Activated CD4-positive, alpha-beta T cell treated with anti-CD3 and anti-CD28 coated beads, Interleukin-10, Interleukin-2, amounts not matched to agents 100 ng/mL and 50 ng/mL, durations not matched to agents 16 hours and 8 hours (primary cell): ENCODE data around the gene TMEM165.
A peak's percentile ranks its signal among the peaks of the same experiment; 100 is the strongest.
"Not testable (repeated sequence)": the region's sequence is repeated elsewhere in the genome, so short reads cannot be mapped to it uniquely, and the experiment has no call there.

ENCODE experiments used
- DNase-seq: peaks from one replicate; pipeline ENCODE4 v3.0.0-alpha.2; 2020

Gene TMEM165

DNA sequence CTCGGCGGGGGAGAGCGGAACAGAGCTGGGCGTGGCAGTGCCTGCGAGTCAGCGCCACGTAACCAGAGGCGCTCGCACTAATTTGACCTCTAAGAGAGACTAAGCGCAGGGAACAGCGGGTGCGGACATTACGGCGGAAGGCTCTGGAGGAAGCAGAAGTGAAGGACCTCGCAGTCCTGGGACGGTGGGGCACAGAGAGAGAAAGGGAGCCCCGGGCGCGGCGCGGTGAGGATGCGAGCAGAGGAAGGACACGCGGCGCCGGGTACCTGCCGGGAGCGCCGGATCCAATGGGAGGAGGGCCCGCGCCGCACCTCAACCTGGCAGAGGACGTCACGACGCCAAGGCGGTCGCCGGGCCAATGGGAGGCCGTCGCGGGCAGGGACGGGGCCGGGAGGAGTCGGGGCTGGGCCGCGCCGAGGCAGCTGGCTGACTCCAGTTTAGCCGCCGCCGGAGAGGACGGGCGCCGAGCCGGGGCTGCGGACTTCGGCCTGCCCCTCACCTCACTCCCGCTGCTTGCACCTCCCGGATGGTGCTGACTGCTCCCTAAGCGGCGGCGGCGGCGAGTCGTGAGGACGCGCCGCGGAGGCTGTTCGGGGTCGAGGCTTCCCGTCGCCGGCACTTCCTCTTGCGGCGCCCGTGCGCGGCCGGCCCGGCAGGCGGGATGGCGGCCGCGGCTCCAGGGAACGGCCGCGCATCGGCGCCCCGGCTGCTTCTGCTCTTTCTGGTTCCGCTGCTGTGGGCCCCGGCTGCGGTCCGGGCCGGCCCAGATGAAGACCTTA, at the start of gene TMEM165:
Gene TMEM165 (plus strand): TSS at position 429 of the 779 bp plus-strand sequence. CDS start 233 bp downstream, at position 662.
- DNase-seq: peak; percentile 97

DNA sequence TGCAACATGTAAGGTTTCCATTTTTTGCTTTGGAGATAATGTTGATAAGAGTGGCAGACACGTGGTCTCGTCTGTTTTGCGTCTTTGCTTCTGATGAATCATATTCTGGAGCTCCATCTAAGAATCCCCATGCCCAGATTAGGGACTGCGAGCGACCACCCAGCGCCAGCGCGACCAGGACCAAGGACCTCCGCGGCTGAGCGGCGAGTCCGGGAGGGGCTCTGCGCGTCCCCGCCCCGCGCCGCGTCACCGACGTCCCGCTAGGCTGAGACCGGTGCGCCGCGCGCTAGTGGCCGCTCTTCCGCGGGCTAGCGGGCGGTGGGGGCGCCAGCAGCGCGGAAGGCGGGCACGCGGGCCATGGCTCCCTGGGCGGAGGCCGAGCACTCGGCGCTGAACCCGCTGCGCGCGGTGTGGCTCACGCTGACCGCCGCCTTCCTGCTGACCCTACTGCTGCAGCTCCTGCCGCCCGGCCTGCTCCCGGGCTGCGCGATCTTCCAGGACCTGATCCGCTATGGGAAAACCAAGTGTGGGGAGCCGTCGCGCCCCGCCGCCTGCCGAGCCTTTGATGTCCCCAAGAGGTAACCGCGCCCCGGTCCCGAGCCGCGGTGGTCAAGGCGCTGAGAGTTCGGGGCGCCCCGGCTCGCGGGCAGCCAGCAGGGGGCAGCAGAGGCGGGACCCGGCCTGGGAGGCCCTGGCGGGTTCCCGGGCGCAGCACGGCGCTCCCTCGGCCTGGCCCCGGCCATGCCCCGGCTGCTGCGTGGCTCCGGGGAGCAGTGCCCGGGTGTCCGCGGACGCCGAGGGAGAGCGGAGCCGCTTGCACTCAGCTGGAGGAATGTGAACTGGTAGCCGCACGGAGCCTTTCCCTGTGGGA, 49.5 kb upstream of the TMEM165 start, which contains the start of gene SRD5A3:
Gene SRD5A3 (plus strand): TSS at position 263 of the 871 bp plus-strand sequence. CDS start 95 bp downstream, at position 358.
- DNase-seq: peak; percentile 90

GRCh38 chr4:55346851-55347255, 48.9 kb upstream of the TMEM165 start:
- no peak for DNase-seq

- DNase-seq: peak; percentile 40
Observed at GRCh38 chr4:55347610-55348228, 48.0 kb upstream of the TMEM165 start.

- DNase-seq: no peak
Observed at GRCh38 chr4:55348466-55348865, 47.3 kb upstream of the TMEM165 start.

GRCh38 chr4:55350870-55351269, 44.9 kb upstream of the TMEM165 start:
- not testable (repeated sequence) for DNase-seq

GRCh38 chr4:55351824-55352223, 43.9 kb upstream of the TMEM165 start:
- DNase-seq: no peak

DNA sequence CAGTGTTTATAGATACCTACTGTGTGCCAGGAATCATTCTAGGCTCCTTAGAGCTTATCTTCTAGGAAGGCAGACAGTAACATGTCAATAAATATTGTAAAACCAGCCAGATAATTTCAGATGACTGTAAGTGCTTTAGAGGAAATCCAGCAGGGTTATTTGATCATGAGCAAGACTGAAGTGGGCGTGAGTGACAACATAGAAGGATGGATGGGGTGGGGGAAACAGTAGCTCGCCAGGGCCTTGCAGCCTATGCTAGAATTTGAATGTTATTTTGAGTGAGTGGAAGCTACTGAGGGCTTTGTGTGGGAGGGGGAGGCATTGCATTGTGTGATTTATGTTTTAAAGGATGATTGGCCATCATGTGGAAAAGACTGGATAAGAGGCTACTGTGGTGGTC, 43.0 kb upstream of the TMEM165 start:
- DNase-seq: no peak

- not testable (repeated sequence) for DNase-seq
Observed at GRCh38 chr4:55353228-55353747, 42.5 kb upstream of the TMEM165 start.

DNA sequence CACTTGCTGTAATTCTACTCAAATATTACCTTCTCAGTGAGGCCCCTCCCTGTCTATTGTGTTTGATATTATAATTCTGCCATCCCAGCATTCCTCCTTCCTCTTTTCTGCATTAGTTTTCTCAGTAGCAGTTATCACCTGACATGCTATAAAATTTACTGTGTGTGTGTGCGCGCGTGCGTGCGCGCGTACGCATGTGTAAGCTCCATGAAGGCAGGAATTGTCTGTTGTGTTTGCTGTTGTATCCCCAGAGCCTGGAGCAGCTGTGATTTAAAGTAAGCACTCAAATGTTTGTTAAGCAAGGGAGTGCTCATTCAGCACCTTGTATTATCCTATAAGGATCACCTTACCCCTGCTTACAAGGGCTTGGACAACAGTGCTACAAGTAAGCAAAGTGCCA, 41.1 kb upstream of the TMEM165 start:
- no peak for DNase-seq

DNA sequence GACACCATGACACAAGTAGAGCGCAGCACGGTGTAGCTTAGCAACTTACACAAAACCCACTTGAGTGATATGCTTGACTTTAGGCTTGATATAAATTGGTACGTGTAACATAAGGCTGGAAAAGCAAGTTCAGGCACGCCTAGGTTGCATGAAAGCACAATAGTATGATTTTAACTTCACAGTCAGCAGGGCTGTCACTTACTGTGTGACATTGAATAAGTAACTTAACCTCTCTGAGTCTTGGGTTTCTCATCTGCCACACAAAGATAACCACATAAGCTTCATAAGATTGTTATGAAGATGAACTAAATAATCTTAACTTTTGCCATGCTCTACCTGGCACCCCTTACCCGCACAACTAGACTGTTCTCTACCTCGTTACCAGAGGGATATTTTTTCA, 40.2 kb upstream of the TMEM165 start:
- DNase-seq: no peak

- DNase-seq: no peak
Observed at GRCh38 chr4:55356991-55357461, 38.7 kb upstream of the TMEM165 start.

DNA sequence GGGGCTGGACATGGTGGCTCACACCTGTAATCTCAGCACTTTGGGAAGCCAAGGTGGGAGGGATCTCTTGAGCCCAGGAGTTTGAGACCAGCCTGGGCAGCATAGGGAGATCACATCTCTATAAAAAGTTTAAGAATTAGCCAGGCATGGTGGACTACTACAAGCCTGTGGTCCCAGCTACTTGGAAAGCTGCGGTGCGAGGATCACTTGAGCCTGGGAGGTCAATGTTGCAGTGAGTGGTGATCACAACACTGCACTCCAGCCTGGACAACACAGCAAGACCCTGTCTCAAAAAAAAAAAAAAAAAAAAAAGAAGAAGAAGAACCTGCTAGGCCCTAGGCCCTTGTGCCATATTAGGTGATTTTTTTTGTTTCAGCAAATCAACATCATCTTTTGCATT, 37.5 kb upstream of the TMEM165 start:
- no peak for DNase-seq

DNA sequence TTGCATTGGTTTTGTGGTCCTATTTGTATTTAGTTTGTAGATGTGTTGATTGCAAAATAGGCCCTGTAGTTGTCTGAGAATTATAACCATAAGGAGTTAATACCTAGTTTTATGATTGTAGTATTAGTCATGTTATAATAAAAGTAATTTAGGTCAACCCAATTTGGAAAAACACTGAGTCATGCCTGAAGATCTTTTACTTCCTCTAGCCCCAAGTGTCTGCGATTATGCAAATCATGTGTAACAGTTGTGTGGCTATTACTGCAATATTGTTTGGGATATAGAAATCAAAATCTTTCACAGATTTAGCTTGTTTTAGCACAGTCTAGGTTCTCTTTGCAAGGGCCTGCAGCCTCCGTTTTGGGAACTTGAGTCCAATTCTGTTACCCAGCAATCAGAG, 37.1 kb upstream of the TMEM165 start:
- peak; percentile 63 for DNase-seq

DNA sequence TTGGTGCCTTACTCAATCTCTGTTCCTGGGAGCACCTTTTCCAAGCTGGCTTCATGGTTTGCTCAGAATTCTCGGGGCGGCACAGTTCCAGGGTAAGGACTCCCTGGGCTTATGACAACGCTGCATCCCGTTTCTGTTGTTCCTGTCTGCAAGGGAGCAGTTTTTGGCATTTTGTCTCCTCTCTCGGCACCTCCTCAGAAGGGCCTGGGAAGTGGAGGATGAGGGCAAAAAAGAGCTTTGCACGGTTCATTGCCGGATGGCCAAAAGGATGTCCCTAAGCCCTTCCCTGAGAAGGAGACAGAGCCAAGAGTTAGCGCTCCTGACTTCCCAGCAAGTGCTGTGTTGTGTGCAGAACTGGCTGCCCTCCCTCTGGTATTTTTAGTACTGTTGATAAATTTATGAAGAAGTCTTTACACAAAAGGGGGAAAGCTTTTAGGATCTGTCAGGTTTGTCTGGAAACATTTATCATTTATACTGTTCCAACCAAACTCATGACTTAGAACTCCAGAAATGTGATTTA, 36.3 kb upstream of the TMEM165 start:
- DNase-seq: no peak

GRCh38 chr4:55362938-55363337, 32.8 kb upstream of the TMEM165 start:
- DNase-seq: not testable (repeated sequence)

DNA sequence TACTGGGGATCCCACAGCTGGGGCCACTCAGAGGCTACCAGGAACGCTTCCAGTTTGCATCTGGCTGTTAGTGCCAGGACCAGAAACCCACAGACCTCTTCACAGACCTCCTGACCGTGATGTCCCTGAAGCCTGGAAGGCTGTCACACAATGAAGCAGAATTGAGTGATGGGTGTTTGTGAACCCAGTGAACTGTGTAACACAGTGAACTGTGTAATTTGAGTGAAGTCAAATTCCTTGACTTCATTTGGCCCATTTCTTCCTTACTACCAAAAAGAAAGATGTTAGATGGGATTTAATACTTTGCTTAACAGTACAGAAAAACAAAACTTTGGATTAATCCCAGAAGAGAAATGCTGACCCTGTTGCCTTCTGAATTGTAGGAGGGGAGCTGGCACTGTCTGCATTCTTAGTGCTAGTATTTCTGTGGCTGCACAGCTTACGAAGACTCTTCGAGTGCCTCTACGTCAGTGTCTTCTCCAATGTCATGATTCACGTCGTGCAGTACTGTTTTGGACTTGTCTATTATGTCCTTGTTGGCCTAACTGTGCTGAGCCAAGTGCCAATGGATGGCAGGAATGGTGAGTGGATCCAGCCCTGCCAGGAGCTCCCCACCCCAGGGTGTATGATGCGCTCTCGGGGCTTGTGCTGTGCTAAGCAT, 31.9 kb upstream of the TMEM165 start:
- no peak for DNase-seq

GRCh38 chr4:55364691-55365344, 30.9 kb upstream of the TMEM165 start:
- DNase-seq: no peak

DNA sequence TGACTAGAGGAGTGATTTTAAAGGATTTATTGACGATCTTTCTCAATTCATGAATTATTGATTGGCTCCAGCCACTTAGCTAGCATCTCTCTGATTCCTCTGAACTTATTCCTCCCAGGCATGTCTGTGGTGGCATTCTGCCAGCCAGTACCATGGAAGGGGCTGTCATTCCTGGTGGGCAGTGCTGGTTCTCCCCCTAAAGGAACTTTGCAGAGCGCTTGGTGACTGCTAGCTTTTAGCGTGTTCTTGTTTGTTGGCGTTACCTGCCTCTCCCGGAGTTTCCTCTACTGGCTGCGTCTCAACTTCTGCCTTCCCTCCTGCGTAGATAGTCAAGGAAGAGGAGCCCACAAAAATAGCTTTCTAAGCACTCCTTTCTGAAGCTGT, 30.4 kb upstream of the TMEM165 start:
- no peak for DNase-seq

- DNase-seq: no peak
Observed at GRCh38 chr4:55366621-55367020, 29.1 kb upstream of the TMEM165 start.

- no peak for DNase-seq
Observed at GRCh38 chr4:55367084-55367722, 28.6 kb upstream of the TMEM165 start.
